SK-N-MC (cell line): ENCODE results near the gene AGAP1.

Source experiments
- EZH2 ChIP-seq: fragments of 200-600 bp; sonication (generic); IDR thresholded peaks from one replicate; pipeline ENCODE4 v1.6.1; 2017; ENCODE audit warnings: antibody characterized with exemption
- FOXP2 ChIP-seq: optimal IDR thresholded peaks from 2 replicates; pipeline ENCODE3; 2011; ENCODE audit warnings: mild to moderate bottlenecking, moderate library complexity; ENCODE audit not compliant: insufficient read depth; ENCODE audit errors: extremely low read length, control extremely low read depth
- POLR2AphosphoS5 ChIP-seq: IDR thresholded peaks from 2 replicates; pipeline ENCODE4 v1.6.1; 2012; ENCODE audit warnings: mild to moderate bottlenecking, low read depth, low read length, borderline replicate concordance

DNA sequence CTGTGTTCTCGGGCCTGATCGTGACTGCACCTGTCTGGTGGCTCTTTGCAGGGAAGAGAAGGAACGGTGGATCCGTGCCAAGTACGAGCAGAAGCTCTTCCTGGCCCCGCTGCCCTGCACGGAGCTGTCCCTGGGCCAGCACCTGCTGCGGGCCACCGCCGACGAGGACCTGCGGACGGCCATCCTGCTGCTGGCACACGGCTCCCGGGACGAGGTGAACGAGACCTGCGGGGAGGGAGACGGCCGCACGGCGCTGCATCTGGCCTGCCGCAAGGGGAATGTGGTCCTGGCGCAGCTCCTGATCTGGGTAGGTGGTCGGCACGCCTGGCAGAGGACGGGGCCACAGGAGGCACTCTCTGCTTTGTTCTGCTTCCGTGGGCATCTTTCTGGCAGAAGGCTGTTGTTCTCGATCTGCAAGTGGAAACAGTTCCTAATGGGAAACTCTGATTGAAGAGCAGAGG, 626.3 kb downstream of the AGAP1 start:
- no peak for TF ChIP-seq EZH2
- TF ChIP-seq POLR2AphosphoS5 = no peak
- TF ChIP-seq FOXP2 = no peak
